T47D (cell line): ENCODE measurements around the gene ZNF709.
"Not testable (repeated sequence)": the region's sequence is repeated elsewhere in the genome, so short reads cannot be mapped to it uniquely, and the experiment has no call there.

ENCODE experiments used
- DNase-seq, 2 experiments: peaks; one replicate each; pipeline versions ENCODE4 v3.0.0 to v3.0.0-alpha.2; 2011 to 2012; ENCODE audit warnings: low read depth in 1 of 2, low spot score in 1 of 2
- JUND ChIP-seq: IDR thresholded peaks from 2 replicates; pipeline ENCODE4 v1.6.1; 2012; ENCODE audit warnings: low read depth
- in situ Hi-C: cut with HindIII; loops from 2 replicates; pipeline ENCODE4 v1.10.0; 2016; ENCODE audit warnings: low sequenced_read_pairs, low pct_unique_long_range_greater_than_20kb

ZNF709 gene

DNA sequence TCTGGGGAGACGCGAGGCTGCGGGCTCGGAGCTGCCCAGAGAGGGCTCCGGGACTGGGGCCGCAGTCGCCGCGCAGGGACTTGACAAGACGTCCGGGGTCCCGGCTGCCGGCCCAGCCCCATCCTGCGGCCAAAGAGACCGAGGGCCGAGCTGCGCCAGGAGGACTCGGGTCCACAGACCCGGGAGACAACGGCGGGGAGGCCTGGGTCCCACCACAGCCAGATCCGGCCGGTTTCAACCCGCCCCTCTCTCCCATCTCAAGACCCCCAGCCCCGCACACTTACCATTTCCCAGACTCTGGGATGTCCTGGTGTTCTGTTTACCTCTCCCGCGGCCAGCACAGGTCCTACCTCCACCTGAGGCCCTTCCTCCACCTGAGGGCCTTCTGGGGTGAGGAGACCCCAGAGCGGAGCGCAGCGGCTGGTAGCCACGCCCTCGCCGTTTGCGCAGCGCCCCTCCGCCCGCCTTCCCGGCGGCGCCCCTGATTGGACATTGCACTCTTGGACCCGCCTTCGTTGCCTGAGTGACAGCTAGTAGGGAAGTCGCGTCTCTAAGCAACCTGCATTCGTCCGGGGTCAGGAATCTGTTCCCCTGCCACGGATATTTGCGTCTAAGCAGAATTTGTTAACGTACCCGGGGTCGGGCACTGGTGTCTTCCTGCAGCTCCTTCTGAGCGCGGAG lies at the start of gene ZNF709:
ZNF709 (minus strand) TSS at position 446 of the 681 bp plus-strand sequence; CDS start at position 287, 159 bp downstream.
- DNase-seq: peak; percentile 72 to 84
- no peak for TF ChIP-seq JUND
- in situ Hi-C loops: no loop called here

DNA sequence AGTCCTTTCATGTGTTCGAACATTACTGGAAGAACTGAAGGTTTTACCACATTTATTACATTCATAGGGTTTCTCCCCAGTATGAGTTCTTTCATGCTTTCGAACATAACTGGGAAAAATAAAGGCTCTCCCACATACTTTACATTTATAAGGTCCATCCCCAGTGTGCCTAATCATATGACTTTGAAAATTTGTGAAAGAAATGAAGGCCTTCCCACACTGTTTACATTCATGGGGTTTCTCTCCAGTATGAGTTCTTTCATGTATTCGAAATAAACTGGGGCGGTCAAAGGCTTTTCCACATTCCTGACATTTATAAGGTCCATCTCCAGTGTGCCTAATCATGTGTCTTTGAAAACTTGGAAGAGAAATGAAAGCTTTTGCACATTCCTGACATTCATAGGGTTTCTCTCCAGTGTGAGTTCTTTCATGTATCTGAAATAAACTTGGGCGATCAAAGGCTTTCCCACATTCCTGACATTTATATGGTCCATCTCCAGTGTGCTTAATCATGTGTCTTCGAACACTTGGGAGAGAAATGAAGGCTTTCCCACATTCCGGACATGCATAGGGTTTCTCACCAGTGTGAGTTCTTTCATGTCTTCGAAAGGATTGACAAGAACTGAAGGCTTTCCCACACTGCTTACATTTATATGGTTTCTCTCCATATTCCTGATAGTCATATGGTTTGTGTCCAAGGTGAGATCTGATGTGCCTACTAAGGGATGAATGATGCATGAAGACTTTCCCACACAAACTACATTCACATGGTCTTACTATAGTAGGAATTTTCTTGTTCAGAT lies 42.6 kb upstream of the ZNF709 start:
- TF ChIP-seq JUND: no peak
- in situ Hi-C loops: no loop called here
- DNase-seq: peak in 1 of 2 experiments; percentile 37

DNA sequence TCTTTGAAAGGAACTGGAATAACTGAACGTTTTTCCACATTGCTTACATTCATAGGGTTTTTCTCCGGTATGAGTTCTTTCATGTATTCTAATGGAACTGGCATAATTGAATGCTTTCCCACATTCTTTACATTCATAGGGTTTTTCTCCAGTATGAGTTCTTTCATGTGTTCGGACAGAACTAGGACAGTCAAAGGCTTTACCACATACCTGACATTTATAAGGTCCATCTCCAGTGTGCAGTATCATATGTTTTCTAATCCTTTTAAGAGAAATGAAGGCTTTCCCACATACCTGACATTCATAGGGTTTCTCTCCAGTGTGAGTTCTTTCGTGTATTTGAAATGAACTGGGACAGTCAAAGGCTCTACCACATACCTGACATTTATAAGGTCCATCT lies 41.9 kb upstream of the ZNF709 start:
- in situ Hi-C loops: no loop called here
- TF ChIP-seq JUND: no peak

DNA sequence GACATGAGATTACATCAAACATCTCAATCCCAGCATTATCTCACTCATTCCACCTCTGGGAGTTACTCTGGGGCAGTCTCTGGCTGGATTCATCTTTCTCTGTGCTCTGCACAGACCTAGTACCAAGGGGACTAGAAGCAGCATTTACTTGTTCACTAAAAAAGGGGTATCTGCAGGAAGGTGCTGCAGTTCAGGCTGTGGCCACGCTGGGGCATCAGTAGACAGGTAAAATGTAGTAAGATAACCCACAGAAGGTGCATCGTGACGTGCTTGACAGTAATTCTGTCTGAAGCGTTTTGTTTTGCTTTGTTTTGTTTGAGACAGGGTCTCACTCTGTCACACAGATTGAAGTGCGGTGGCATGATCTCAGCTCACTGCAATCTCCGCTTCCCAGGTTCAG lies 37.4 kb upstream of the ZNF709 start:
- in situ Hi-C loops: no loop called here
- DNase-seq: no peak
- no peak for TF ChIP-seq JUND

More for the DNA sequence above, 41.9 kb upstream of the ZNF709 start:
- no peak for DNase-seq

DNA sequence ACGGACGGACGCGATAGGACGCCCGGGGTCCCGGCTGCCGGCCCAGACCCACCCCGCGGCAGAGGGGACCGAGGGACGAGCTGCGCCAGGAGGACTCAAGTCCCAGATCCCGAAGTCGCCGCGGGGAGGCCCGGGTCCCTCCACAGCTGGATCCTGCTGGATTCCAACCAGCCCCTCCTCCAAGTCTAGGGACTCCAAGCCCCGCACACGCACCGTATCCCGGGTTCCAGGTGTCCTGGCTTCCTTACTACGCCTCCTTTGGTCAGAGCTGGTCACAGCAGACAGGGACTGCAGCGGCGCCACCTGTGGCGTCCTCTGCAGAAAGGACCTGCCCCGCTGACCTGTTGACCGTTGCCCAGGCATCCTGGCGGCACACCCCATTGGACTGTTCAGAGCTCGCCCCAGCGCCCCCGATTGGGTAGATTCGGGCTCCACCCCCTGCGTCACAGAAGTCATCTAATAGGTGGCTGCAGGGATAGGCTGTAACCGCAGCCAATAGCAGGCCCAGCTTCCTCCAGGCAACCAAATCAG lies 29.0 kb upstream of the ZNF709 start:
- DNase-seq: no peak
- no peak for TF ChIP-seq JUND
- in situ Hi-C loops: no loop called here

GRCh38 chr19:12497032-12497431 lies 12.4 kb upstream of the ZNF709 start:
- in situ Hi-C loops: no loop called here
- no peak for TF ChIP-seq JUND
- no peak for DNase-seq

DNA sequence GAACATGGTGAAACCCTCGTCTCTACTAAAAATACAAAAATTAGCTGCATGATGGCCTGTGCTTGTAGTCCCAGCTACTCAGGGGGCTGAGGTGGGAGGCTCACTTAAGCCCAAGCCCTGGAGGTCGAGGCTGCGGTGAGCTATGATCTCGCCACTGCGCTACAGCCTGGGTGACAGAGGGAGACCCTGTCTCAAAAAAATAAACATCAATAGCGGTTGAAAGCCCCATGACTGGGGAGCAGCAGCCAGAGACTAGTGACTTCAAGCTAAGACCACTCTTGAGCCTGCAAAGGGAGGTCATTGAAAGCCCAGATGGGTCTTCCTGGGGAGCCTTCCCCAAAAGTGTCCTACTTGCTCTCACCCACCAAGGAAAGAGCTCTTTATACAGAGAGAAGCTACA lies 11.9 kb upstream of the ZNF709 start:
- TF ChIP-seq JUND: no peak
- in situ Hi-C loops: no loop called here
- DNase-seq: no peak

DNA sequence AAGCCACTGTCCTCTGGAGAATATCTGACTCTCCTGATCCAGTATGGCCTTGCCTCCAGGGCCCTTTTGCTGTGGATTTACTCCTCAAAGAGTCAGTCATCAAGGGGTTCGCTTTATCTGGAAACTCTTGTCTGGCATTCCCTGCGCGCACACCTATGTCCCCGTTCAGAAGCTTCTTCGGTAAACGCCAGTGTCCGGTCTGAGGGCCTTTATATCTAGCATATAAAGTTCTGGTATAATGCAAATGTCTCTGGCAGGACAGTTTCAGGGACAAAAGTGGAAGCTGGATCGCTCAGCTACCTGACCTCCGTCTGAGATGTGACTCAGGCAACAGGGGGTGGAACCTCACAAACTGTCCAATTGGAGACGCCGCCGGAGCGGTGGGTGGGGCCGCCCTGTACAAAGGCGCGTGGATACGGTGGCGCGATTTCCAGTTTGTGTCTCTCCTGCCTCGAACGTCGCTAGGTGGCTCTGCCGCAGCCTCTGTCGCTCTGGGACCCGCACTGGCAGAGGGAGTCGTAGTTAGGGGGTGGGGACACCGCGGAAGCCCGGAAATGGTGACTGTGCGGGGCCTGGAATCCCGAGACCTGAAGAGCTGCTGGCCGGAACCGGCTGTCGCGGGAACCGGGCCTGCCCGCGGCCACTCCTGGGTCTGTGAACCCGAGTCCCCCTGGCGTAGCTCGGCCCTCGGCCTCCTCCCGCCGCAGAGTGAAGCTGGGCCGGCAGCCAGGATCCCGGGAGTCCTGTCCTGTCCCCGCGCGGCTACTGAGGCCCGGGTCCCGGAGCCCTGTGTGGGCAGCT lies 10.6 kb upstream of the ZNF709 start:
- TF ChIP-seq JUND: no peak
- in situ Hi-C loops: no loop called here

DNA sequence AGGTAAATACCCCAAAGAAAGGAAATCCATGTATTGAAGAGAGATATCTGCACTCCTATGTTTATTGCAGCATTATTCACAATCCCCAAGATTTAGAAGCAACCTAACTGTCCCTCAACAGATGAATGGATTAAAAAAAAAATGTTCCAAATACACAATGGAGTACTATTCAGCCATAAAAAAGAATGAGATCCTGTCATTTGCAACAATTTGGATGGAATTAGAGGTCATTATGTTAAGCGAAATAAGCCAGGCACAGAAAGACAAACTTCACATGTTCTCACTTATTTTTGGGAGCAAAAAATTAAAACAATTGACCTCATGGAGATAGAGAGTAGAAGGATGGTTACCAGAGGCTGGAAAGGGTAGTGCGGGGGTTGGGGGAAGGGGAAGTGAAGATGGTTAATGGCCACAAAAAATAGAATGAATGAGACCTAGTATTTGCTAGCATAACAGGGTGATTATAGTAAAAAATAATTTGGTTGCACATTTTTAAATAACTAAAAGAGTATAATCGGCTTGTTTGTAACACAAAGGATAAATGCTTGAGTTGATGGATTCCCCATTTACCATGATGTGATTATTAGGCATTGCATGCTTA lies 9.7 kb upstream of the ZNF709 start:
- DNase-seq: no peak
- TF ChIP-seq JUND: no peak
- in situ Hi-C loops: no loop called here

More for the DNA sequence above, 10.6 kb upstream of the ZNF709 start:
- peak; percentile 69 to 96 for DNase-seq

DNA sequence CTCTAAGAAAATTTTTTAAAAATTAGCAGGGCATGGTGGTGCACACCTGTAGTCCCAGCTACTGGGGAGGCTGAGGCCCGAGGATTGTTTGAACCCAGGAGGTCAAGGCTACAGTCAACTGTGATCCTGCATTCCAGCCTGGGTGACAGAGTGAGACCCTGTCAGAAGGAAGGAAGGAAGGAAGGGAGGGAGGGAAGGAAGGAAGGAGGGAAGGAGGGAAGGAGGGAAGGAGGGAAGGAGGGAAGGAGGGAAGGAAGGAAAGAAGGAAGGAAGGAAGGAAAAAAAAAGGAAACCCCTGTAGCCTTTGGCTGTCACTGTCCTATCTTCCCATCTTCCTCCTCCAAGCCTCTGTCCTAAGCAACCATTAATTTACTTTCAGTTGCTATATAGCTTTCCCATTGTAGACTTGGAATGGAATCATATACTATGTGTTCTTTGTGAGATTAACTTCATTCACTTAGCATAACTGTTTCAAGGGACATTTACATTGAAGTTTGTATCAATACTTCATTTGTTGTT lies 1.7 kb upstream of the ZNF709 start:
- in situ Hi-C loops, DNase-seq: not testable (repeated sequence)

DNA sequence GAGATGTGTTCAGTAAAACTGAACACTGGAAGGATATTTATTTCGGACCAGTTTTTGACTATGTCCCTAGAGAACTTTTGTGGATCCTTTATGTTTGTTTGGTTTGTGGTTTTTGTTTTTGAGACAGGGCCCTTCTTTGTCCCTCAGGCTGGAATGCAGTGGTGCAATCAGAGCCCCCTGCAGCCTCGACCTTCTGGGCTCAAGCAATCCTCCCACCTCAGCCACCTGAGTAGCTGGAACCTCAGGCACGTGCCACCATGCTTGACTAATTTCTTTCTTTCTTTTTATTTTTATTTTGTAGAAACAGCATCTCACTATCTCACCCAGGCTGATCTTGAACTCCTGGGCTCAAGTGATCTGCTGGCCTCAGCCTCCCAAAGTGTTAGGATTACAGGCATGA lies 955 bp upstream of the ZNF709 start:
- DNase-seq: no peak
- in situ Hi-C loops: no loop called here
- TF ChIP-seq JUND: no peak

DNA sequence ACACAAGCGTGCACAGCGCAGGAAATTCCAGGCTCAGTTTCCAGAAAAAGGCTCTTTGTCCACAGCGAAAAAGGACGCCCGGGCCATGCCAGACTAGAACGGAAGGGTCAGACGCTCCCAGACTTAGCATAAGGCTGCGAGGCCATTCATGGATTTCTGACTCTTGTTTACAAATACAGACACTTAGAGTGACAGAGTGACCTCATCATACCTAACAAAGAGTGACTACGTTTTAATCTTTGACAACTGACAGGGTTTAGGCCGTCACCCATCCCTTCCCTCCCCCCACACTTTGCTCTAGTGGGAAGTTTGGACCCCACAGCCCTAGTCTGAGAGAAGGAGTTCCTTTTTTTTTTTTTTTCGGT lies 418 bp upstream of the ZNF709 start:
- no peak for DNase-seq
- no peak for TF ChIP-seq JUND
- in situ Hi-C loops: no loop called here
